Stimulated activated CD4-positive, alpha-beta T cell treated with anti-CD3 and anti-CD28 coated beads, Interleukin-4, amount 100 ng/mL, for 48 hours (primary cell): ENCODE measurements around the gene LARGE1.
A peak's percentile ranks its signal among the peaks of the same experiment; 100 is the strongest.

Experiments
- DNase-seq, 2 donors: peaks; one replicate each; pipeline ENCODE4 v3.0.0-alpha.2; 2020; ENCODE audit warnings: low read depth in 2 of 2

Gene LARGE1

DNA sequence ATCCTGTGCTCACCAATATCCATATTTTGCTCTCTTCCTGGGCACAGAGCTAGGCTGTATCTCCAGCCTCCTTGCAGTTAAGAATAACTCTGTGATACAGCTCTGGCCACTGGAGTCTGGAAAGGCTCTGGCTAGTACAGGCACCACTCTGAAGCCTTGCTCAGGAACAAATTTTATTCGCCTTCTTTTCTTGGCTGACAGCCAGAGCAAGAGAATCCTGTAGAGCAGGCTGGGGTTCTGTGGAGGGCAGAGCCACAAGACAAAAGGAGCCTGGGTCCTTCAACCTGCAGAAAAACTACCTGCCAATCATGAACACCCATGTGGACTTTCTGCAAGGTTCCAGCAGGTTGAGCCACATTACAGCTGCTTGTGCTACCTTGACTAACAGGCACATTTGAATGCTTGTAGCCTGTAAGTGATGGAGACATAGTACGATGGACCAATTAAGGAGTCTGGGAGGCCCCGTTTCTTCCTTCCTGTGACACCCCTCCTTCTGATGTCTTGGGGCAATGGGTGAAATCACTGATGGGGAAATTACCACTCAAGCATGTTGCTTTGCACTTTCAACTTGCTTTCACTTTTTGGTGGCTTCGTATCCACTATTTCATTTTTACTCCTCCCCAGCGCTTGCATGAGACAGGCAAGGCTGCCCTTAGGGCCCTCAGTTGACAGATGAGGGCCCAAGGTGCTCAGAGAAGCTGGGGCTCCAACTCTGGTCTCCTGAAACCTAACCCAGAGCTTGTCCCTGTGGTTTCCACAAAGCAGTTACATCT is 594.9 kb downstream of the LARGE1 start:
- no peak for DNase-seq

DNA sequence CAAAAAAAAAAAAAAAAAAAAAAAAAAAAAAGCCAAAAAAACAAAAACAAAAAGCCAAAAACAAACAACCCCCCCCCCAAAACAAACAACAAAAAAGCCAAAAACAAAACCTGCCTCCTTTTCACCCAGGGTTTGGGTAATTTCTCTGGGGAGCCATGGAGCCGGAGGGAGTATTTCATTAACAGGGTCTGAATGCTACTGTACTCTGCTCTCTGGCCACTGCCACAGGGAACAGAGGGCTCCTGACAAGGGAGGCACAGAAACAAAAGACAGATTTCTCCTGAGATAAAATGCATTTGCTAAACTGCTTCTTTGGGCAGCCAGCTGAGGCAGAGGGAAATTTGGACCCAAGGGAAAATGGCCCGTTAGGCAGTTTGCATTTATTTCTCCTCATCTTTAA is 596.0 kb downstream of the LARGE1 start:
- DNase-seq, result no peak

DNA sequence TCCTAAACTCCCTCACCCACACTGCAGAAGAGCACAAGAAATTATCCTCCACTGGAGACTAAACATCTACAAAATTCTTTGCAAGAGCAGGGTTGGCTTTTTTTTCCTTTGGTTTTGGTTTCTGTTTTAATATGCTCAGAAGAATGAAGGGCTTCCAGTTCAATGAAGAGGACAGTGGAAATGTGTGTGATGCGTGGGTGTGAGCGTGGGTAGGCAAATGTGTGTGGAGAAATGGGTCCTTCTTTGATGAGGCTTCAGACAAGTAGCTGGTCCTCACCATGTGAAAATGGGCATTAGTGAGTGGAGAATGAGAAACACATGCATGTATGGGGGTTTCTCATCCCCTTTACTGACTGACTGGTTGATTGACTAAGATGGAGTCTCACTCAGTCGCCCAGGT is 598.8 kb downstream of the LARGE1 start:
- no peak for DNase-seq

DNA sequence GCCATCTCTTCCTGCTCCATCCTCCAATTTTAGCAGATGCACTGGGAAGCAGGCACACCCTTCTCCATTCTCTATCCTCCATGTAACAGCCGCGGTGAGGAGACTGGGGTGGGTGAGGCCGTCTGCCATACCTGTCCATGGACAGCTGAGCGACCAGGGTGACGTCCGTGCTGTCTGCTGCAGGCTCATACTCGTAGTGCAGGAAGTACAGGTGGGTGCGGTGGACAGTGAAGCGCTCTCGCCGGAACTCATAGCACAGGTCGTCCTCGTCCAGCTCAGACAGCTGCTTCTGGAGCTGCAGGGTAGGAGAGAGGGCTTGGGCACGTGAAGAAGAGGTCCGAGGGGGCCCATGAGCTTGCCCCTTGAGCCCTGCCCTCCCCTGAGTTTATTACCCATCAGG is 604.3 kb downstream of the LARGE1 start:
- DNase-seq, result no peak

DNA sequence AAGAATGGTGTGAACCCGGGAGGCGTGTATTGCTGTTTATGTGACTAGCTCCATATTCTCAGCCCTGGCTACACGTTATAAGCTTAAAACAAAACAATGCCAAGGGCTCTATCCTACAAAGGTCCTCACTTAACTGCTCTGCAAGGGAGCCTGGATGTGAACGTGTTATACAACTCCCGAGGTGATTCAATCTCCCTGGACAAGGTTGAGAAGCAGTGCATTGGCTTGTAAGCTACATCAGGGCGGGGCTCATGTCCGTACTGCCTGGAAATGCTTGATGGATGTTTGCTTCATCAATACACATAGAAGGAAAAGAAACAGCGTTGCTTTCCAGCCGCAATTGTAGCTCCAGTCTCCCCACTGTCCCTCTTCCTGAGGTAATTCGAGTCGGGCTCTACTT is 605.2 kb downstream of the LARGE1 start:
- DNase-seq, result no peak

DNA sequence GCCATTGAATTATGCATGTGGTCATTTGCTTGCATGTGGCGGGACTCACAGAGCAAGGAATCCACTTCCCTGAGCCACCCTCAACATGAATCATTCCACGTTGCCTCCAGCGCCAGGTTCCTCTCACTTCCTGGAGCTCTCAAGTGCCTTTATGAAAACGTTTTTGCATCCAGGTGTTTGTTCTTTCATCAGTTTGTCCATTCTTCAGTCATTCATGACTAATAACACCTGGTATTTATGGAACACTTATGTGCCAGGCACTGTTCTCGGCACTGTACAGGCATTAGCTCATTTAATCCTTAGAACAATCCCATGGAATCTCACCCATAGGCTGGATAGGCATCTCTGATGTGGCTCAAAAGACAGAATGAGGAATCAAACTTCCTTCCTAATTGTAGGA is 606.0 kb downstream of the LARGE1 start:
- no peak for DNase-seq

DNA sequence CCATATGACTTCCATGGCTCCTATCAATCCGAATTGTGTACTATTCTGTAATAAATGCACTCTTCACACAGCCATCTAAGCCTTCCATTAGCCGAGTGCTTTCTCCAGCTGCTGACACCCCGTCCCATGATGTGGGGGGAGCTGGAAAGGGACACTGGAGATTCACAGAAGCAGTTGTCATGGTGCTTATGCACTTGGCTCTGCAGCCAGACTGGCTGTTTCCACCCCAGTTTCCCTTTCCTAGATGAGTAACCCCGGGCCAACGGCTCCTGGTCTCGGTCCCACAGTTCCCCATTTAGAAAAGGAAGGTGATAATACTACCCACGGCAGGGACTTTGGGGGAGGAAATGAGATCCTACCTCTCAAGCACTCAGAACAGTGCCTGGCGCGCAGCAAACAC is 617.2 kb downstream of the LARGE1 start:
- no peak for DNase-seq

DNA sequence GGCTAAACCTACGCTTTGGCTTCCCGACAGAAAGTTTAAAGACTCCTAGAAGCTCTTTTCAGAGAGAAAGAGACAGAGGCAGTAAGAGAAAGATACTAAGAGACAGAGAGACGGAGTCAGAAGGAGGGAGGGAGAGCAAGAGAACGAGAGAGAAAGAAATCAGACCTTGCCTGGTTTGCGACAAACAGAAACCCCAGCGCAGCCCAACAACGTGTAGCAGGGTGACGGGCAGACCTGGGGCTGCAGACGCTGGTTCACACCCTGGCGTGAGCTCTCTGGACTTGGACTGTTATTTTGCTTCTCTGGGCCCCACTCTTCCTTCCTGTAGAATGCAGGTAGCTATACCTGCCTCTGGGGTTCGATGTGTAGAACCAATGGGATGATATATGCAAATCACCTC is 617.7 kb downstream of the LARGE1 start:
- DNase-seq, result no peak

DNA sequence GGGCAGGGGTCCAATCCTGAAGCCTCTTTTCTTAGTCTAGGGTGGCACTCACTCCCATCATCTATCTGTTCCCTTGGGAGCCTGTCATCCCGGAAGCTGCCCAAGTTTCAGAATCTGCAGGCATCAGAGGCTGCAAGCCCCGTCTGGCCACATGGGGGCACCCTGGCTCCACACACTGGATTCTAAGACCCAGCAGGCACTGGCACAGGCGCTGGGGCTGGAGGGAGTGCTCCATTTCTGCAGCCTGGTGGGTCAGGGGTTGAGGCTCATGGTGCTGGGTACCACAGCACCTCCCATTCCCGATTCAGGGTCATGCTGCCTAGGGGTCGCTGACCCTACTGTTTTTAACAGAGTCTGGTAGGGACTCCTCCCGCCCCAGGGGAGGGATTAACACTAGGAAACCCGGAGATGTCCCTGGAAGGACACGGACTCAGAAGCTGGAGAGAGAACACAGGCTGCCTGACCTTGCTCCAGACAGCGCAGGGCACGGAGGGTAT is 618.2 kb downstream of the LARGE1 start:
- DNase-seq, result peak; percentile 50 to 68

DNA sequence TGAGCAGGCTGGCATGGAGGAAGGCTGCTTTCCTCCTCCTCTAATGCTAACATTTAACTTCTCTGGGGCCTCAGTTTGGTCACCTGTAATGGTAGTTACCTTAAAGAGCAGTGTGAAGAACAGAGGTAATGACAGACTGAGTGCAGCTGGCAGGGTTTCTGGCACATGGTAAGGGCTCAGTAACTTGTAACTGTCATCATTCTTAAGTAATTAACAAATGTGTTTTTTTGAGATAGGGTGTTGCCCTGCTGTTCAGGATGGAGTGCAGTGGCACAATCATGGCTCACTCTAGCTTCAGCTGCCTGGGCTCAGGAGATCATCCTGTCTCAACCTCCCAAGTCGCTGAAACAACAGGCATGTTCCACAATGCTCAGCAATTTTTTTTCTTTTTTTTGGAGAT is 620.1 kb downstream of the LARGE1 start:
- DNase-seq, result no peak

DNA sequence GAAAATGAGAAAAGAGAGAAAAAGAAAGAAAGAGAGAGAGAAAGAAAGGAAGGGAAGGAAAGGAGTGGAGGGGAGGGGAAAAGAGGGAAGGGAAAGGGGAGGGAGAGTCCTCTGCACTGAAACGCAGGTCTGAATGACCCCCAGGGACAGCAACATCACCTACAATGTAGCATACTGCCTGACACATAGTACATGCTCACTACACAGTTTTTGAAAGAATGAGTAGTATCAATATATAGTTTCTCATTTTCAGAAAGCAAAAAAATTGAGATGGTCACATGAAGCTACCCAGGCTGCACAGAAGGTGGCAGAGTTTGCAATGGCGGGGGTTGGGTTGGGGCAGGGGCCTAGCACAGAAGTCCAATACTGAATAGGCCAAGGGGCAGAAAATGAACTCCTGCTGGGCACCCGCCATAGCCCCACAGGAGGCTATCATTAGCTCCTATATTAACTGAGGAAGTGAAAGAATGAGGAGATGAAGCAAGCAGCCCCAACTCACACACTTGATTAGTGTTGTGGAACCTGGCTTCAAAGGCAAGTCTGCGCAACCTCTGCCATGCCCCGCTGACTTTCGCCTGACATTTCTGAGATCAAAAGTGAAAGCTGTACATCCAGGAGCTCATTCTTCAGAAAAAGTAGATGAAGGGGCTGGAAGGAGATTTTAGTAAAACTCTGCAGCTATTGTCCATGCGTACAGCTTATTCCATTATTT is 620.9 kb downstream of the LARGE1 start:
- no peak for DNase-seq

DNA sequence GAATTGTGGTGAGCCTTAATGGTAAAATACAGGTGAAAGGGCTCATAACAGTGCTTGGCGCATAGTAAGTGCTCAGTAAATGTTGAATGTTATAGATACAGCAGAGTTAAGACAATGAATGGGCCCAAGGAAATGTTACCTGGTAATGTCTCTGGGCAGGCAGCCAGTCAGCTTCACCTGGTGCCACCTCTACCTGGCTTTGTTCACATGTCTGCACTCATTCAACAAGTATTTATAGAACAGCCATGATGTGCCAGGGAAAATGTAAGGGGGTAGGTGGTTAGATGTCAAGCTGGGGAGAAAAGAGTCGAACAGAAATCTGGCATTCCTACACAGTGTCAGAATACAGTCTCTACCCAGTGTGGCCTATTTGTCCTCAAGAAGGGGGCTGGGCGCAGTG is 623.3 kb downstream of the LARGE1 start:
- no peak for DNase-seq

DNA sequence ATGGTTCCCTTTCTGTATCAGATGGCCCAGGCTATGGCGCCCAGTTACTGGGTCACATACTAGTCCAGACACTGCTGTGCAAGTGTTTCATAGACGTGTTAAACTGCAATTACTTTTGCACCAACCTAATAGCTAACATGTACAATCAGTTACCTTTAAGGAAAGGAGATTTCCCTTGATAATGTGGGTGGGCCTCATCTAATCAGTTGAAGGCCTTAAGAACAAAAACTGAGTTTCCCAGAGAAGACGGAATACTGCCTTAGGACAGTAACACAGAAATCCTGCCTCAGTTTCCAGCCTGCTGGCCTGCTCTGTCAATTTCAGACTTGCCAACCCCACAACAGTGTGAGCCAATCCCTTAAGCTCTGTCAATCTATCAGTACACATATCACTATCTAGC is 632.2 kb downstream of the LARGE1 start:
- DNase-seq, result no peak

DNA sequence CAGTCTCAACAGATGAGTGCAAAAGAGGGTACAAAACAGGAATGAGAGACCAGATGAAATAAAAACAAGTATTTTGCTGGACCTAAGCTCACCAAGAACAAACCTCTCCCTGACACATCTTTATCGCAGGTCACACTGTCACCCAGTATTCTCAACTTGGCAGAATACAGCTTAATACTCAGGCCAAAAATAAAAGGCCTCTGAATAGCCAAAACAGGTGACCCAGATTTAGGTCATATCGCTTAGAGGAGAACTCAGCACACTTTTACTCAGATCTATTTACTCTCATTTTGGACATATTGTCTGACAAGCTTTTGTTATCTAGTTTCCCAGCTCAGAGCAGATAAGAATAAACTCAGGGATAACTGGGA is 645.2 kb downstream of the LARGE1 start:
- no peak for DNase-seq

DNA sequence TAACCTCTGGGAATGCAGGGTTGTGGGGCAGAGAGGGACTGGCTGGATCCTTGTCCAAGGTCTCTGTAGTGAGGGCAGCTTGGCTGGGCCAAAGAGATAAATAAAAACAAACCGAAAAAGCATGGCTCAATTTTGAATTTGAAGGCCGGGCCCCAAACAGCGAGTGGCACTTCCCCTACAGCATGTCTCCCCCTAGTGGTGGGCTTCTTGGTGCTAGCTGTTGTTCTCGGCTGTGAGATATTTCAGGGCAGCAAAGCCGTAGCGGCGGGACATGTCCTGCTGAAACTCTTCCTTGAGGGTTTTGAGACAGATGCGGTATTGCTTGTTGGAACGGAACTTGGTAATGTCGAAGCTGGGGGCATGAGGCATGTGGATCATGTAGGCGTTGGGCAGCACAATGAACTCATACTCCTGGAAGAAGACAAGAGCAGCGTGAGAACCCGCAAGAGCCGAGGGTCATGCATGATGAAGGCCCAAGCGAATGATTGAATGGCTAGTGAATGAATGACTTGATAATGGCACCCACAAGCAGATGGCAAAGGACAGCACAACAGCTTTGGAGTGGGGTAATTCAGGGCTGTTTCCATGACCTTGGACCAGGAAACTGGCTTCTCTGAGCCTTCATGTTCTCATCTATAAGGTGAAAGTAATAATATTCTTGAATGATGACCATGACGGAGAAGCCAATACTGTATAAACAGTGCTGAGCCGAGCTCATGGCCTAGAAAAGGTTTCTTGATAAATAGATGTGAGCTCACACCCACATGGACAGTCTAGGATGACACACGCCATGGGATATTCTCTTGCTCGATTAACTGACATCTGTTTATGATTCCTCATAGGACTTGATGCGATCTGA is 645.8 kb downstream of the LARGE1 start:
- peak; percentile 10 to 28 for DNase-seq

DNA sequence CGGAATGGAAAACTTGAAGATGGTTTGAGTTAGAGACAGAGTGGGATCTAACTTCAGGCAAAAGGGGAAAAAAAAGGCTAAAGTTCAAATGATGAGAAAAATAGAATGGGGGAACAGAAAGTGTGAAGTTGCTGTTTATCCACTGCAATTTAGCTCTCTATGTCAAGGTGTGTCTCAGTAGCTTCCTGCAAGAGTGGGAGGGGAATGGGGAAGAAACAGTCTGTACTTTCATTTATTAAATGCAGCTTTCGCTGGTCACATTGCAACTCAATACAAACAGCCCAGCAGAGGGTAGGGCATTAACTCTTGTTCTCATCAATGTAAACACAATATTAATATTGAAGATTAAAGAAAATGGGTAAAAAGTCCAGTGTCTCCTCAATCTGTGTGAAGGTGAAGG is 647.4 kb downstream of the LARGE1 start:
- no peak for DNase-seq

DNA sequence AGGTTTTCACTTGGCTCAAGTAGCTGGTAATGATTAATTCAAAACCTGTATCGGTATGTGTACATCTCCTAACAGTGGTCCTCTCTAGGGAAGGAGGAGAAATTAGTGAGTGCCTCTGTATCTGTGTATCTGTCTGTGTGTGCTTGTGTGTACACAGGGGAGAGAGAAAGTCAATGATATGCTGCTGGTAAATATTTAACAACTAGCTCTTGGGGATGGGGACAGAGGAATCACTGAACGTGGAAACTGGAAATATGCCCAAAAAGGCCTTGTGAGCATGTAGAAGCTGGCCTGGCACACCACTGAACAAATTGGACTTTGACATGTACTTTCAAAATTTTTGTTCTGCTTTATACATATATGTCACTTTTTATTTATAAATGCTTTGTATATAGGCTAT is 648.1 kb downstream of the LARGE1 start:
- no peak for DNase-seq

DNA sequence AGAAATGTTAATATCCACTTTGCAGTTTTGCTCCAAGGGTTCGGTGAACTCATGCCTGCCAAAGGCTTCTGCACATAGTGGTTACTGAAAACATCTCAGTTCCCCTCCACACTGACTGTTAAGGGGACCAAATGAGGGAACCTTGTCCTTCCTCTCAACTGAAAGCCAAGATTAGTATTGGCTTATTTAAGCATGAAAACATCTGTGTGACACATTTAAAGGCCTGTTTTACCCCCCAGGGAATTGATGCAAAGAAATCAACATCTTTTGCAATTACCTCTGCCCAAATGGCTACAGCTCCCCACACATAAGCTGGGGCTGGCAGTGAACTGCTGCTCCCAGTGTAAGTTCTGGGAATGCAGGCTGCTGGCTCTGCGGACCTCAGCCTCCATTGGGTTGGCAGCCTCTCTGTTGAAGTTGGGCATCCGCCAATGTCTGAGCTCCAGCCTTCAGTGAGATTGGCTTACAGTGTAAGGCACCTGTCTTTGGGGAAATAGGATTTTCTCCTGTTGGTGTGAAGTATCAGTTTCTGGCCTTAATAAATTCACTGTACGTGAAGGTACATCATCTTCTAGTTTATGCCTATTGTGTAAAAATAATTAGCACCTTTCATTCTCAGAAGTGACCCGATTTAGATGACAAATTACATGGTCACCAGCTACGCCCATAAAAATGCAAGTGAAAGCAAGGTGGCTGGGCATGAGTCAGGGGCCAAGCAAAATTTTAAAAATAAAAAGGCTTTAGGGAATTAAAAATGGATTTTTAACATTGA is 648.7 kb downstream of the LARGE1 start:
- DNase-seq, result no peak

DNA sequence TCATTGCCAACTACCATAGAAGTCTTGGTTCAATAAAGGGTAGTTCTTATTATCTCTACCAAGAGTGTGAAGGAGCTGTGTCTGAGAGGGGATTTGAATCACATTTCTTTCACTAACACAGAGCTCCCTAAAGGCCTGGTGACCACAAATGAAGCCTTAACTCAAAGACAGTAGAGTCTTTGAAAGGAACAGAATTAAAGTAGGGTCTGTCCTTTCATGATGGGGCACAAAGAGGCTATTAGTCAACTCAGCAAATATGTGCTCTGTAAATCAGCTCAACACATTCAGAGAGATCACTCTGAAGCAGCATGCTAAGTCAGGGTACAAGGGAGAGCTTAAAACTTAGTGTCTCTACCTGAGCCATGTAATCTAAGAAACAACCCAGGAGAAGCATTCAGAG is 649.7 kb downstream of the LARGE1 start:
- DNase-seq, result no peak

DNA sequence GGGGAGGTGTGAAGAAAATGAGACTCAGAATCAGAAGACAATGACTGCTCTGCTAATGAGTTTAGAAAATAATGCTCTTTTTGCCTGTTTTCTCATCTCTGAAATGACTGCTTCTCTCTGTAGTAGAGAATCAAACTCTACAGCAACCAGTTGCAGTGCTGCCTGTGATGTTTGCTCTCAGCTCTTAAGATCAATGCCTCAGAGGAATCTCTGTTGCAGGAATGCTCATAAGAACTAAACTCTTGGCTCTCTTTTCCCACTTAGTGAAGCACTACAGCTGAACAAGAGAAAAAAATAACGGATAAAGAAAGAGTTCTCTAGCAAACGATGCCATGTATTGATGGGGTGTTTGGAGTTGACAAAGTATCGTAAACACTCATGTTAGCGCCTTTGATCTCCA is 658.6 kb downstream of the LARGE1 start:
- no peak for DNase-seq

DNA sequence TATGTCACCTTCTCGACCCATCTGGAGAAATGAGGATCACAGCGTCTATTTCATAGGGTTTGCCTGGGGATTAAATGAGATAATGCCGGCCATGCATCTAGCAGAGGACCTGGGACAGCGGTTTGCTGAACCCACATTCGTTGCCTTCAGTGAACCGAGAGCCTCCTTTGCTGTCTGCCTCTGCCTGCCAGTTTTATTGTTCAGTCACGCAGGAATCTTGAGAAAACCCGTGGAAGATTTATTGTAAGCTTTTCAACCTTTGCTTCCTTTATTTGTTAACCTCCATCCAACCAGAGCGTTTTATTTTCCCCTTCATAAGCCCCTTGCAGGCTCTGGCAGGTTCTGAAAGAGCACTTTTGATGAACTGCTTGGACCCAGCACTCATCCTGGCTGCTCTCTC is 659.8 kb downstream of the LARGE1 start:
- DNase-seq, result no peak

DNA sequence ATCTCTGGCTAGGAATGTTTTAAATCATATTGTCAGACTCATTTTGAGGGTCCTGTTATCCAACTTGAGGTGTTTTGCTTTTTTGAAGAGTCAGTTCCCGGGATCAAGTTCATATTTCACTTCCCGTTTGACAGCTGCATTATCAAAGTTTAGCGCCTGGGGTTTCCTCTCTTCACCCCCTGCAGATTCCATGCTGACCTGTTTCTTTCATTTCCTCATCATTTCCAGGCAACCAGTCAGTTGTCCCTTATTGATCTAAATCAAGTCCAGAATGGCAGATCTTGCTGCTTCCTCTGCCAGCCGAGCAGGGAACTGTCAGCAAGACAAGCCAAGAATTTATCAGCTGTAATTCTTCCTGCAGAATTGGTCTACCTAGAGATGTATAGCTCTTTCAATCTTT is 664.5 kb downstream of the LARGE1 start:
- DNase-seq, result no peak
